Mesendoderm (in vitro differentiated cells): ENCODE data around the gene SLC12A8.

Source experiments
- DNase-seq: peaks from one replicate; pipeline ENCODE4 v3.0.0; 2013
- H2AK5ac ChIP-seq: 2 replicates; pipeline ENCODE4 v1.6.1; 2013; ENCODE audit warnings: low read length, inconsistent platforms
- H2BK120ac ChIP-seq: 2 replicates; pipeline ENCODE4 v1.6.1; 2013; ENCODE audit warnings: low read depth, mild to moderate bottlenecking, low read length, moderate library complexity, mixed read lengths
- H2BK15ac ChIP-seq: replicated peaks from 2 replicates; pipeline ENCODE4 v1.6.1; 2013; ENCODE audit warnings: low read depth, mild to moderate bottlenecking, moderate library complexity
- H2BK5ac ChIP-seq: 2 replicates; pipeline ENCODE4 v1.6.1; 2013; ENCODE audit warnings: low read length, inconsistent platforms
- H3K18ac ChIP-seq: 2 replicates; pipeline ENCODE4 v1.6.1; 2013; ENCODE audit warnings: mild to moderate bottlenecking, low read length, mixed read lengths
- H3K23ac ChIP-seq: one replicate; pipeline ENCODE4 v1.6.1; 2013; ENCODE audit warnings: low read length
- H3K27ac ChIP-seq: 2 replicates; pipeline ENCODE4 v1.5.1; 2013; ENCODE audit warnings: low read depth, mild to moderate bottlenecking, inconsistent platforms, low read length, moderate library complexity
- H3K27me3 ChIP-seq: 2 replicates; pipeline ENCODE4 v1.6.1; 2013; ENCODE audit warnings: low read length, control low read depth, mild to moderate bottlenecking, inconsistent platforms; ENCODE audit not compliant: insufficient read depth, poor library complexity
- H3K36me3 ChIP-seq: 2 replicates; pipeline ENCODE4 v1.6.1; 2013; ENCODE audit warnings: low read length, inconsistent platforms; ENCODE audit not compliant: control insufficient read depth, insufficient read depth
- H3K4ac ChIP-seq: one replicate; pipeline ENCODE4 v1.6.1; 2013; ENCODE audit warnings: low read depth, mild to moderate bottlenecking, low read length, moderate library complexity
- H3K4me1 ChIP-seq: 2 replicates; pipeline ENCODE4 v1.6.1; 2013; ENCODE audit warnings: low read depth, low read length, inconsistent platforms; ENCODE audit not compliant: control insufficient read depth
- H3K4me2 ChIP-seq: 2 replicates; pipeline ENCODE4 v1.6.1; 2013; ENCODE audit warnings: low read length
- H3K4me3 ChIP-seq: 2 replicates; pipeline ENCODE4 v1.5.1; 2013; ENCODE audit warnings: mild to moderate bottlenecking, low read length
- H3K56ac ChIP-seq: one replicate; pipeline ENCODE4 v1.6.1; 2013; ENCODE audit warnings: low read length
- H3K79me1 ChIP-seq: 2 replicates; pipeline ENCODE4 v1.6.1; 2013; ENCODE audit warnings: low read length, inconsistent platforms
- H3K79me2 ChIP-seq: 2 replicates; pipeline ENCODE4 v1.6.1; 2013; ENCODE audit warnings: mild to moderate bottlenecking, low read length; ENCODE audit not compliant: control insufficient read depth, insufficient read depth
- H3K9ac ChIP-seq: 2 replicates; pipeline ENCODE4 v1.6.1; 2013; ENCODE audit warnings: low read length, inconsistent platforms
- H4K5ac ChIP-seq: one replicate; pipeline ENCODE4 v1.6.1; 2013; ENCODE audit warnings: low read length
- H4K8ac ChIP-seq: one replicate; pipeline ENCODE4 v1.6.1; 2013; ENCODE audit warnings: low read depth, mild to moderate bottlenecking, control low read depth, low read length, moderate library complexity
- WGBS: extraction: QIAGEN DNeasy Blood & Tissue Kit; methylation state at CpG from one replicate; pipeline ENCODE4 v1.1.7; 2013; ENCODE audit warnings: low lambda C conversion rate, missing lambda C conversion rate; ENCODE audit not compliant: insufficient coverage; ENCODE audit errors: extremely low coverage; 5-methylcytosine and 5-hydroxymethylcytosine counted together

Gene SLC12A8

DNA sequence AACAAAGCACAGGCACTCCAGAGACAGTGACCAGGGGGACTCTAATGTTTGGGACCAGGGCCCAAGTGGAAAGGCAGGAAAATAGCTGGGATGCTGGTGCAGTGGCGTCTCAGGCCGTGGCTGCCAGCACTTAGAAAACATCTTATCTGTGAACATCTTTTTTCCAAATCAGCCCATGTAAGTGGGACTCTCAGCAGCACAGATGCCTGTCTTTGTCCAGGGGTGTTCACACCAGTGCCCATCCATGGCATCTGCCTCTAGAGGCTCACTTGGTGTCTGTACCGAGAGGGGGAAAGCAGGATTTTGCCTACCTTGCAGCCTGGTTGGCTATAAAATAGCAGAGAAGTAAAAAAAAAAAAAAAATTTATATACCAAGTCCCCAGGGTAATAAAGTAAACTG, 26.7 kb downstream of the SLC12A8 start:
- H3K36me3 ChIP-seq = no peaks in the 10 kb centered on the region
- no peak for DNase-seq
- H3K79me1 ChIP-seq = no peaks in the 10 kb centered on the region
- H3K23ac ChIP-seq = no peak overlapping the region
- H3K27ac ChIP-seq = no peak overlapping the region
- H4K5ac ChIP-seq = no peak overlapping the region
- no peak overlapping the region for H3K56ac ChIP-seq
- no peak overlapping the region for H2BK15ac ChIP-seq
- no peak overlapping the region for H4K8ac ChIP-seq
- no peak overlapping the region for H3K4me2 ChIP-seq
- H2AK5ac ChIP-seq = no peak overlapping the region
- no CpG with 5 or more reads among the region's 3 CpGs for WGBS
- peaks cover 10% of the 10 kb centered on the region for H3K4me1 ChIP-seq
- H3K18ac ChIP-seq = no peak overlapping the region
- no peak overlapping the region for H3K4ac ChIP-seq
- H3K9ac ChIP-seq = no peak overlapping the region
- H3K27me3 ChIP-seq = no peaks in the 10 kb centered on the region
- H2BK5ac ChIP-seq = no peak overlapping the region
- no peaks in the 10 kb centered on the region for H3K79me2 ChIP-seq
- H3K4me3 ChIP-seq = no peak overlapping the region
- no peak overlapping the region for H2BK120ac ChIP-seq

- H4K8ac ChIP-seq = no peak overlapping the region
- no peak overlapping the region for H4K5ac ChIP-seq
- H2BK5ac ChIP-seq = no peak overlapping the region
- H3K56ac ChIP-seq = no peak overlapping the region
- no peak overlapping the region for H3K4ac ChIP-seq
- H3K79me1 ChIP-seq = no peaks in the 10 kb centered on the region
- no peak overlapping the region for H3K4me2 ChIP-seq
- no peak for DNase-seq
- H3K18ac ChIP-seq = no peak overlapping the region
- WGBS = no CpG with 5 or more reads among the region's 1 CpG
- no peaks in the 10 kb centered on the region for H3K36me3 ChIP-seq
- no peaks in the 10 kb centered on the region for H3K4me1 ChIP-seq
- H3K27ac ChIP-seq = no peak overlapping the region
- no peaks in the 10 kb centered on the region for H3K79me2 ChIP-seq
- H3K9ac ChIP-seq = no peak overlapping the region
- H2AK5ac ChIP-seq = no peak overlapping the region
- H2BK15ac ChIP-seq = no peak overlapping the region
- no peaks in the 10 kb centered on the region for H3K27me3 ChIP-seq
- H3K4me3 ChIP-seq = no peak overlapping the region
- no peak overlapping the region for H3K23ac ChIP-seq
- H2BK120ac ChIP-seq = no peak overlapping the region
These were observed 32.7 kb downstream of the SLC12A8 start for GRCh38 chr3:125179884-125180240.

DNA sequence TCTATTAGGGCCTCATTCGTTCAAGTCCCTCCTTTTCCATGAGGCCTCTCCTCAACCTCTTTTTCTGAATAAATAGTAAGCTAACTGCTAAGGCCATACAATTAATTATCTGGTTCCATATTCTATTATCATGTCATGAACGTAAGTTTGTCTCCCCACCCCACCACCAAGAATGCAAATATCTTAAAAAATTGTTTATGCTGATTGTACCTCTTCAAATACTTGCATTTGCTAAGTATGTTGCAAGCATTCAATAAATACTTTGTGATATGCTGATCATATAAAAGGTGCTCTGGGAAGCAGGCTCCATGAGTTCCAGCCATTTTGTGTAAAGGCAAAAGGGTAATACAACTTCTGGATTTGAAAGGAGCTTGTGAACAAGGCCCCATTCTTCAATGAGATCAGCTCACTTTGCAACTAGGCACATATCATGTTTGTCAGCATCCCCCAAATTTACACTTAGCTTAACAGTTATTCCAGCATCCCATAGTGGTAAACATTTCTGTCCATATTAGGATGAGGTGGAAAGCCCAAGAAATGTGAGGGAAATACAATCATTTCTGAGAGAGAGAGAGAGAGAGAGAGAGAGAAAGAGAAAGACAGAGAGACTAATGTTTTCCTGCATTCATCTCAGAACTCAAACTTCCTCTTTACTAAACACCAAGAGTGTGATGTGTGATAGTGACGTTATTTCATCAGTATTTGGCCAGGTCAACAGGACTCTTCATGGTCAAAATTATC, 33.2 kb downstream of the SLC12A8 start:
- Histone ChIP-seq H2AK5ac (no peak overlapping the region), H3K23ac (no peak overlapping the region), H4K8ac (no peak overlapping the region), H3K79me1 (no peaks in the 10 kb centered on the region), H3K4me1 (no peaks in the 10 kb centered on the region), H3K56ac (no peak overlapping the region), H2BK120ac (no peak overlapping the region), H3K9ac (no peak overlapping the region), H3K4me3 (no peak overlapping the region), H3K4ac (no peak overlapping the region), H2BK5ac (no peak overlapping the region), H2BK15ac (no peak overlapping the region), H3K27me3 (no peaks in the 10 kb centered on the region), H3K4me2 (no peak overlapping the region), H3K36me3 (no peaks in the 10 kb centered on the region), H3K18ac (no peak overlapping the region), H4K5ac (no peak overlapping the region), H3K79me2 (no peaks in the 10 kb centered on the region), H3K27ac (no peak overlapping the region)
- WGBS = no CpG with 5 or more reads among the region's 3 CpGs
- no peak for DNase-seq

- Histone ChIP-seq H3K79me1 (no peaks in the 10 kb centered on the region), H2AK5ac (no peak overlapping the region), H3K27ac (no peak overlapping the region)
These were observed 34.8 kb downstream of the SLC12A8 start for GRCh38 chr3:125177746-125178145.

DNA sequence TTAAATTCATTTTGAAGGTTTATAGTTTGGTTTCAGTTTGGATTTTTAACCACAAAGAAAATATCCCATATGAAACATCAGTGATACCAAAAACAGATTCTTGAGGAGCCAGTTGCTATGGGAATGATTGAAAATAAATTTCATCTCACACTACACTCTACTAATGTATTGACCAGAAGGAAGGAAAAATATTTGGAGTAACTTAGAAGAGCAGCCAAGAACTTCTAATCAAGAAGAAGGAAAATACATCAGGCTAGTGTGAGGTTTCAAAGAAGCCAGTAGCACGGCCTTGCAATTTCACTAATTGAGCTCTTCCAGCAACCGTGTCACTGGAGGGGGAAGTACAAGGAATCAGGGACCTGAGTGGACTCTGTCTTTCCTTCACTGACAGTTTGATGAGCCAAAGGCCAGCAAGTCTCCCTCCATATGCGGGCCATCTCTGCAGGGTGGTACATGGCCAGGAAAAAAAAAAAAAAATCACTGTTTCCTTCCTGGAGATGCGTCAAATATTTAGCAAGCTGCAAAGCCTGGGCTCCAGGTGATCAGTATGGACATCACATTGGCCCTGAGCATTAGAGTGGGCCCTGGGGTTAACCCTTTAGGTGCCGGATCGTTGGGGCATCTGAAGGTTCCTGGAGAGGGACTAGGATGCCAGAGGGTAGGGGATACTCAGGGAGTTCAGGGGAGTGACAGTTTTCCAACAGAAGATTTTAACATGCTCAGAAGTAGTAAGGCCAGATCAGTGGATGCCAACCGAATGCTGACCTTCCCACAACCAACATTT, 37.1 kb downstream of the SLC12A8 start:
- H3K4me2 ChIP-seq = no peak overlapping the region
- no peaks in the 10 kb centered on the region for H3K79me2 ChIP-seq
- no peak overlapping the region for H4K5ac ChIP-seq
- no CpG with 5 or more reads among the region's 7 CpGs for WGBS
- no peaks in the 10 kb centered on the region for H3K36me3 ChIP-seq
- H2BK5ac ChIP-seq = no peak overlapping the region
- H3K9ac ChIP-seq = no peak overlapping the region
- H3K4ac ChIP-seq = no peak overlapping the region
- H3K4me3 ChIP-seq = no peak overlapping the region
- no peaks in the 10 kb centered on the region for H3K4me1 ChIP-seq
- H2AK5ac ChIP-seq = no peak overlapping the region
- DNase-seq = no peak
- no peaks in the 10 kb centered on the region for H3K27me3 ChIP-seq
- no peak overlapping the region for H3K27ac ChIP-seq
- H3K18ac ChIP-seq = no peak overlapping the region
- H3K23ac ChIP-seq = no peak overlapping the region
- no peaks in the 10 kb centered on the region for H3K79me1 ChIP-seq
- H2BK15ac ChIP-seq = no peak overlapping the region
- H4K8ac ChIP-seq = no peak overlapping the region
- H2BK120ac ChIP-seq = no peak overlapping the region
- H3K56ac ChIP-seq = no peak overlapping the region

More at GRCh38 chr3:125177746-125178145, 34.8 kb downstream of the SLC12A8 start:
- Histone ChIP-seq H3K4ac (no peak overlapping the region), H2BK5ac (no peak overlapping the region), H3K36me3 (no peaks in the 10 kb centered on the region), H3K9ac (no peak overlapping the region), H4K8ac (no peak overlapping the region), H3K27me3 (no peaks in the 10 kb centered on the region), H3K4me1 (no peaks in the 10 kb centered on the region), H3K56ac (no peak overlapping the region), H3K18ac (no peak overlapping the region), H3K79me2 (no peaks in the 10 kb centered on the region), H2BK15ac (no peak overlapping the region), H3K4me3 (no peak overlapping the region), H2BK120ac (no peak overlapping the region), H4K5ac (no peak overlapping the region), H3K23ac (no peak overlapping the region), H3K4me2 (no peak overlapping the region)
- DNase-seq = no peak
- WGBS = no CpG with 5 or more reads among the region's 13 CpGs
